CD8-positive, alpha-beta memory T cell (primary cell): ENCODE measurements around the gene PSRC1. TPM values are rescaled to one million over a fixed set of nuclear protein-coding genes. Genes with fewer than 3 reads are reported as not detected.

Experiments used
- CTCF ChIA-PET: fragments of 350-600 bp; sonication (Branson Sonifier 250); formaldehyde crosslinking; loops from one replicate; lab custom pipeline; 2021; ENCODE audit warnings: antibody characterized with exemption; lab: Charles Lee
- POLR2A ChIA-PET: fragments of 350-600 bp; sonication (Branson Sonifier 250); formaldehyde crosslinking; loops from one replicate; lab custom pipeline; 2021; ENCODE audit warnings: antibody characterized with exemption; lab: Charles Lee
- DNase-seq, 5 donors: peaks; one replicate each; pipeline versions ENCODE4 v3.0.0 to v3.0.0-alpha.2; 2020 to 2022; ENCODE audit warnings: mixed read lengths in 1 of 5
- H3K27ac ChIP-seq: one replicate; pipeline ENCODE4 v1.7.0; 2013; ENCODE audit warnings: low read depth, mild to moderate bottlenecking, low read length, moderate library complexity
- H3K27me3 ChIP-seq: 2 replicates; pipeline ENCODE4 v1.7.0; 2013; ENCODE audit warnings: low read length, mild to moderate bottlenecking; ENCODE audit not compliant: insufficient read depth, poor library complexity, severe bottlenecking
- H3K36me3 ChIP-seq: 2 replicates; pipeline ENCODE4 v1.7.0; 2013; ENCODE audit warnings: mild to moderate bottlenecking, low read length, moderate library complexity; ENCODE audit not compliant: insufficient read depth
- H3K4me1 ChIP-seq: 2 replicates; pipeline ENCODE4 v1.7.0; 2013; ENCODE audit warnings: mild to moderate bottlenecking, low read length, moderate library complexity; ENCODE audit not compliant: insufficient read depth
- H3K4me3 ChIP-seq: 2 replicates; pipeline ENCODE4 v1.7.0; 2013; ENCODE audit warnings: mild to moderate bottlenecking, low read length
- H3K9me3 ChIP-seq: 2 replicates; pipeline ENCODE4 v1.7.0; 2013; ENCODE audit warnings: mild to moderate bottlenecking, low read length
- H3K27ac Mint-ChIP-seq, 8 donors: one replicate each; pipeline ENCODE4 v1.8.0; 2020 to 2021; ENCODE audit warnings: mixed read lengths in 8 of 8, mild to moderate bottlenecking in 6 of 8, inconsistent platforms in 3 of 8, moderate library complexity in 3 of 8
- H3K27me3 Mint-ChIP-seq, 2 donors: one replicate each; pipeline ENCODE4 v1.8.0; 2020 to 2021; ENCODE audit warnings: mixed read lengths in 2 of 2, mild to moderate bottlenecking in 1 of 2, moderate library complexity in 1 of 2
- H3K36me3 Mint-ChIP-seq, 3 donors: one replicate each; pipeline ENCODE4 v1.8.0; 2020 to 2021; ENCODE audit warnings: mixed read lengths in 3 of 3, inconsistent platforms in 1 of 3, mild to moderate bottlenecking in 1 of 3
- H3K4me1 Mint-ChIP-seq, 3 donors: one replicate each; pipeline ENCODE4 v1.8.0; 2020 to 2021; ENCODE audit warnings: mixed read lengths in 3 of 3, inconsistent platforms in 1 of 3, mild to moderate bottlenecking in 1 of 3
- H3K4me3 Mint-ChIP-seq, 7 donors: one replicate each; pipeline ENCODE4 v1.8.0; 2020 to 2021; ENCODE audit warnings: mixed read lengths in 7 of 7, mild to moderate bottlenecking in 6 of 7, moderate library complexity in 4 of 7, inconsistent platforms in 2 of 7
- H3K9me3 Mint-ChIP-seq, 5 donors: one replicate each; pipeline ENCODE4 v1.8.0; 2020 to 2022; ENCODE audit warnings: mixed read lengths in 5 of 5, mild to moderate bottlenecking in 3 of 5, moderate library complexity in 2 of 5, inconsistent platforms in 1 of 5
- polyA plus RNA-seq: library from polyadenylated mRNA; unstranded; fragments of 300-500 nt; fragmentation: Illumina TruSeq; gene quantifications from one replicate; pipeline ENCODE4 v1.2.3, GENCODE V29; 2021
- total RNA-seq, 2 experiments: library from RNA; stranded (reverse); gene quantifications; one replicate each; pipeline ENCODE4 v1.2.3, GENCODE V29; 2021

The PSRC1 gene
- total and polyA plus RNA-seq, 3 experiments from 2014 or later, result 0.59 to 5.8 (median 5.4) TPM

- Histone ChIP-seq H3K27me3 (no peaks in the 10 kb centered on the region), H3K27ac (no peak overlapping the region), H3K9me3 (no peaks in the 10 kb centered on the region), H3K4me3 (no peak overlapping the region), H3K4me1 (peaks cover 12% of the 10 kb centered on the region), H3K36me3 (peaks cover 4% of the 10 kb centered on the region)
- POLR2A ChIA-PET, result interaction anchor here (0.6 kb wide), 1 partner anchor 45 kb away, joined by 3 read pairs; no protein-coding TSS in a partner anchor
- no peak for DNase-seq
- peaks cover 0 to 7% of the 10 kb centered on the region in 2 donors for H3K27me3 Mint-ChIP-seq
- peak overlapping the region in 1 of 7 donors; percentile 22 for H3K4me3 Mint-ChIP-seq
- H3K9me3 Mint-ChIP-seq, result no peaks in the 10 kb centered on the region
- CTCF ChIA-PET, result no interaction called here
- peaks cover 16 to 18% (median 17%) of the 10 kb centered on the region in 3 donors for H3K4me1 Mint-ChIP-seq
- peaks cover 0 to 30% (median 7%) of the 10 kb centered on the region in 3 donors for H3K36me3 Mint-ChIP-seq
- H3K27ac Mint-ChIP-seq, result peak overlapping the region in 4 of 8 donors; percentile 46 to 76 (median 62)
Observed at GRCh38 chr1:109241344-109241743, 41.6 kb downstream of the PSRC1 start.

- Mint-ChIP-seq H3K36me3 (peaks cover 5 to 39% (median 12%) of the 10 kb centered on the region in 3 donors), H3K4me1 (peaks cover 16 to 18% (median 18%) of the 10 kb centered on the region in 3 donors), H3K4me3 (no peak overlapping the region), H3K27me3 (peaks cover 0 to 7% of the 10 kb centered on the region in 2 donors), H3K27ac (peak overlapping the region in 4 of 8 donors; percentile 37 to 78 (median 64)), H3K9me3 (no peaks in the 10 kb centered on the region)
- CTCF ChIA-PET, result interaction anchor here (0.9 to 2.9 kb wide), 5 partner anchors 9 to 292 kb away, joined by 3 to 14 read pairs (median 5); partner anchors contain the start of genes CELSR2 and SARS1
- Histone ChIP-seq H3K27me3 (no peaks in the 10 kb centered on the region), H3K9me3 (no peaks in the 10 kb centered on the region), H3K4me1 (peaks cover 12% of the 10 kb centered on the region), H3K36me3 (peaks cover 13% of the 10 kb centered on the region), H3K27ac (no peak overlapping the region), H3K4me3 (no peak overlapping the region)
- DNase-seq, result peak in 1 of 5 donors; percentile 20
- POLR2A ChIA-PET, result interaction anchor here (0.7 kb wide), 1 partner anchor 27 kb away, joined by 4 read pairs; the partner anchor contains the start of gene SARS1
Observed at GRCh38 chr1:109240158-109241152, 42.5 kb downstream of the PSRC1 start.

- Mint-ChIP-seq H3K27me3 (peaks cover 0 to 5% of the 10 kb centered on the region in 2 donors), H3K36me3 (peaks cover 5 to 48% (median 12%) of the 10 kb centered on the region in 3 donors), H3K4me3 (no peak overlapping the region), H3K9me3 (no peaks in the 10 kb centered on the region), H3K4me1 (peaks cover 21 to 22% (median 22%) of the 10 kb centered on the region in 3 donors), H3K27ac (peak overlapping the region in 6 of 8 donors; percentile 5 to 78 (median 38))
- H3K4me3 ChIP-seq, result no peak overlapping the region
- peaks cover 12% of the 10 kb centered on the region for H3K4me1 ChIP-seq
- H3K9me3 ChIP-seq, result no peaks in the 10 kb centered on the region
- H3K36me3 ChIP-seq, result peaks cover 20% of the 10 kb centered on the region
- ChIA-PET POLR2A (no interaction called here), CTCF (interaction anchor here (0.9 to 2.9 kb wide), 10 partner anchors 10 to 293 kb away, joined by 3 to 14 read pairs (median 4); partner anchors contain the start of genes CELSR2, SARS1 and SORT1)
- DNase-seq, result no peak
- no peak overlapping the region for H3K27ac ChIP-seq
- H3K27me3 ChIP-seq, result no peaks in the 10 kb centered on the region
Observed at GRCh38 chr1:109239409-109240068, 43.4 kb downstream of the PSRC1 start.

- Mint-ChIP-seq H3K27me3 (no peaks in the 10 kb centered on the region), H3K9me3 (no peaks in the 10 kb centered on the region), H3K4me1 (peaks cover 21 to 22% (median 22%) of the 10 kb centered on the region in 3 donors), H3K27ac (peak overlapping the region in 5 of 8 donors; percentile 1 to 78 (median 14)), H3K36me3 (peaks cover 5 to 53% (median 12%) of the 10 kb centered on the region in 3 donors), H3K4me3 (no peak overlapping the region)
- H3K27me3 ChIP-seq, result no peaks in the 10 kb centered on the region
- ChIA-PET CTCF (interaction anchor here (0.9 to 2.9 kb wide), 10 partner anchors 11 to 294 kb away, joined by 3 to 14 read pairs (median 4); partner anchors contain the start of genes CELSR2, SARS1 and SORT1), POLR2A (interaction anchor here (0.6 kb wide), 1 partner anchor 12 kb away, joined by 4 read pairs; no protein-coding TSS in a partner anchor)
- peaks cover 12% of the 10 kb centered on the region for H3K4me1 ChIP-seq
- no peaks in the 10 kb centered on the region for H3K9me3 ChIP-seq
- H3K36me3 ChIP-seq, result peaks cover 20% of the 10 kb centered on the region
- no peak for DNase-seq
- H3K4me3 ChIP-seq, result no peak overlapping the region
- no peak overlapping the region for H3K27ac ChIP-seq
Observed at GRCh38 chr1:109239047-109239408, 43.9 kb downstream of the PSRC1 start.

GRCh38 chr1:109238382-109238781 is 44.6 kb downstream of the PSRC1 start:
- Mint-ChIP-seq H3K4me1 (peaks cover 21 to 22% (median 22%) of the 10 kb centered on the region in 3 donors), H3K9me3 (no peaks in the 10 kb centered on the region), H3K27me3 (no peaks in the 10 kb centered on the region), H3K4me3 (no peak overlapping the region), H3K27ac (peak overlapping the region in 2 of 8 donors; percentile 27 to 35), H3K36me3 (peaks cover 5 to 53% (median 12%) of the 10 kb centered on the region in 3 donors)
- no peak for DNase-seq
- CTCF ChIA-PET, result interaction anchor here (0.9 to 2.9 kb wide), 7 partner anchors 11 to 294 kb away, joined by 3 to 14 read pairs (median 3); partner anchors contain the start of genes CELSR2 and SORT1
- Histone ChIP-seq H3K36me3 (peaks cover 20% of the 10 kb centered on the region), H3K9me3 (no peaks in the 10 kb centered on the region), H3K4me1 (peaks cover 12% of the 10 kb centered on the region), H3K27ac (no peak overlapping the region), H3K4me3 (no peak overlapping the region), H3K27me3 (no peaks in the 10 kb centered on the region)
- POLR2A ChIA-PET, result no interaction called here

- H3K36me3 Mint-ChIP-seq, result peaks cover 5 to 60% (median 12%) of the 10 kb centered on the region in 3 donors
- H3K4me3 ChIP-seq, result no peak overlapping the region
- DNase-seq, result no peak
- peak overlapping the region in 2 of 8 donors; percentile 24 to 46 for H3K27ac Mint-ChIP-seq
- H3K4me1 ChIP-seq, result peaks cover 12% of the 10 kb centered on the region
- H3K27me3 ChIP-seq, result no peaks in the 10 kb centered on the region
- peaks cover 23% of the 10 kb centered on the region for H3K36me3 ChIP-seq
- H3K27ac ChIP-seq, result no peak overlapping the region
- ChIA-PET CTCF (interaction anchor here (2.3 kb wide), 1 partner anchor 295 kb away, joined by 8 read pairs; no protein-coding TSS in a partner anchor), POLR2A (no interaction called here)
- H3K9me3 Mint-ChIP-seq, result no peaks in the 10 kb centered on the region
- no peaks in the 10 kb centered on the region for H3K27me3 Mint-ChIP-seq
- no peak overlapping the region for H3K4me3 Mint-ChIP-seq
- peaks cover 18 to 20% (median 20%) of the 10 kb centered on the region in 3 donors for H3K4me1 Mint-ChIP-seq
- H3K9me3 ChIP-seq, result no peaks in the 10 kb centered on the region
Observed at GRCh38 chr1:109237512-109237911, 45.4 kb downstream of the PSRC1 start.

GRCh38 chr1:109235137-109235536 is 47.8 kb downstream of the PSRC1 start:
- no peaks in the 10 kb centered on the region for H3K9me3 Mint-ChIP-seq
- Histone ChIP-seq H3K27me3 (no peaks in the 10 kb centered on the region), H3K36me3 (peaks cover 43% of the 10 kb centered on the region), H3K4me3 (no peak overlapping the region), H3K27ac (no peak overlapping the region), H3K4me1 (no peaks in the 10 kb centered on the region), H3K9me3 (no peaks in the 10 kb centered on the region)
- no peak overlapping the region for H3K4me3 Mint-ChIP-seq
- H3K27ac Mint-ChIP-seq, result peak overlapping the region in 4 of 8 donors; percentile 8 to 75 (median 44)
- POLR2A ChIA-PET, result no interaction called here
- no peak for DNase-seq
- no peaks in the 10 kb centered on the region for H3K27me3 Mint-ChIP-seq
- CTCF ChIA-PET, result no interaction called here
- peaks cover 5 to 8% (median 7%) of the 10 kb centered on the region in 3 donors for H3K4me1 Mint-ChIP-seq
- H3K36me3 Mint-ChIP-seq, result peaks cover 5 to 81% (median 16%) of the 10 kb centered on the region in 3 donors
